GM18868 (cell line): ENCODE data around the gene TMEM184C.

Experiments used
- ATAC-seq: cut with Tn5 transposase; IDR thresholded peaks from one replicate; pipeline ENCODE4 v1.9.1; 2021; ENCODE audit warnings: mild to moderate bottlenecking, moderate library complexity; ENCODE audit not compliant: unreplicated experiment

Gene TMEM184C

GRCh38 chr4:147648656-147649055, 31.5 kb downstream of the TMEM184C start:
- no peak for ATAC-seq

- peak; percentile 79 for ATAC-seq
Observed at GRCh38 chr4:147651563-147651962, 34.4 kb downstream of the TMEM184C start.

- no peak for ATAC-seq
Observed at GRCh38 chr4:147655639-147656038, 38.4 kb downstream of the TMEM184C start.

- no peak for ATAC-seq
Observed at GRCh38 chr4:147658501-147658900, 41.3 kb downstream of the TMEM184C start.

GRCh38 chr4:147674073-147674472, 56.9 kb downstream of the TMEM184C start:
- ATAC-seq: no peak

- ATAC-seq: no peak
Observed at GRCh38 chr4:147674496-147674895, 57.3 kb downstream of the TMEM184C start.

GRCh38 chr4:147678106-147678505, 60.9 kb downstream of the TMEM184C start:
- no peak for ATAC-seq

- no peak for ATAC-seq
Observed at GRCh38 chr4:147678796-147679549, 61.8 kb downstream of the TMEM184C start.

- ATAC-seq: no peak
Observed at GRCh38 chr4:147682755-147683154, 65.6 kb downstream of the TMEM184C start.

GRCh38 chr4:147683188-147683591, 66.0 kb downstream of the TMEM184C start:
- ATAC-seq: no peak

- ATAC-seq: peak; percentile 99
Observed at GRCh38 chr4:147683717-147684700, 66.8 kb downstream of the TMEM184C start, which contains the start of gene PRMT9. PRMT9 (minus strand) TSS chr4:147684163; CDS start chr4:147683987, 176 bp downstream.

GRCh38 chr4:147689067-147689466, 71.9 kb downstream of the TMEM184C start:
- ATAC-seq: no peak

- no peak for ATAC-seq
Observed at GRCh38 chr4:147691820-147692219, 74.6 kb downstream of the TMEM184C start.

GRCh38 chr4:147693218-147693617, 76.0 kb downstream of the TMEM184C start:
- no peak for ATAC-seq

- no peak for ATAC-seq
Observed at GRCh38 chr4:147696866-147697265, 79.7 kb downstream of the TMEM184C start.

GRCh38 chr4:147704846-147705245, 87.6 kb downstream of the TMEM184C start:
- no peak for ATAC-seq

- ATAC-seq: peak; percentile 76
Observed at GRCh38 chr4:147707892-147708672, 90.9 kb downstream of the TMEM184C start.

- no peak for ATAC-seq
Observed at GRCh38 chr4:147709999-147710398, 92.8 kb downstream of the TMEM184C start.

GRCh38 chr4:147714575-147715401, 97.6 kb downstream of the TMEM184C start:
- ATAC-seq: no peak

- peak; percentile 95 for ATAC-seq
Observed at GRCh38 chr4:147717878-147718277, 100.7 kb downstream of the TMEM184C start.
